K562 (cell line): ENCODE data around the gene ZNF366.

ENCODE experiments used
- CHCHD3 ChIP-seq: fragments of 250-450 bp; sonication (Bioruptor Pico); IDR thresholded peaks from 2 replicates; pipeline ENCODE4 v2.1.2; 2022; ENCODE audit warnings: mild to moderate bottlenecking
- IRF2 ChIP-seq: sonication (generic); formaldehyde crosslinking; IDR thresholded peaks from 2 replicates; pipeline ENCODE4 v1.8.1; 2022; ENCODE audit warnings: mild to moderate bottlenecking, missing genetic modification reagents
- KAT2B ChIP-seq: IDR thresholded peaks from one replicate; pipeline ENCODE4 v1.6.1; 2012; ENCODE audit warnings: low read depth, mild to moderate bottlenecking, control low read depth, inconsistent platforms, low read length, moderate library complexity
- MXI1 ChIP-seq: IDR thresholded peaks from 2 replicates; pipeline ENCODE4 v1.6.1; 2011; ENCODE audit warnings: low read depth, mild to moderate bottlenecking, improper control_type of control experiment, low read length
- RAD21 ChIP-seq, 2 experiments: fragments of 250-450 bp in 1 of 2; fragments of 450-650 bp in 1 of 2; sonication (Bioruptor Pico) in 1 of 2; formaldehyde crosslinking in 1 of 2; IDR thresholded peaks in 1 of 2; conservative IDR thresholded peaks in 1 of 2; 2 replicates each; pipeline versions ENCODE4 v1.4.0 to v1.8.0; 2020 to 2022; ENCODE audit warnings: mild to moderate bottlenecking in 2 of 2, moderate library complexity in 1 of 2
- SP1 ChIP-seq: sonication (generic); formaldehyde crosslinking; IDR thresholded peaks from 2 replicates; pipeline ENCODE4 v1.8.1; 2022; ENCODE audit warnings: mild to moderate bottlenecking, missing genetic modification reagents
- SP2 ChIP-seq: IDR thresholded peaks from 2 replicates; pipeline ENCODE4 v1.6.1; 2011; ENCODE audit warnings: mild to moderate bottlenecking, low read depth, low read length, moderate library complexity; ENCODE audit not compliant: poor library complexity, severe bottlenecking; ENCODE audit errors: extremely low read depth
- TARDBP ChIP-seq: fragments of 450-650 bp; IDR thresholded peaks from 2 replicates; pipeline ENCODE4 v1.6.1; 2016
- TCF7L2 ChIP-seq: fragments of 150-350 bp; IDR thresholded peaks from 2 replicates; pipeline ENCODE4 v1.6.1; 2016; ENCODE audit warnings: low read depth, mild to moderate bottlenecking, low read length, moderate library complexity
- ZKSCAN8 ChIP-seq: fragments of 200-800 bp; sonication (Bioruptor generic); IDR thresholded peaks from 2 replicates; pipeline ENCODE4 v1.6.1; 2016; ENCODE audit warnings: missing genetic modification characterization, missing compliant biosample characterization
- TF ChIP-seq, protein P1 (sequence below): fragments of 250-450 bp; sonication (Bioruptor Pico); IDR thresholded peaks from 2 replicates; pipeline ENCODE4 v1.5.0; 2021
- TF ChIP-seq, protein P2 (sequence below), 3 experiments: IDR thresholded peaks in 2 of 3; conservative IDR thresholded peaks in 1 of 3; 2 replicates each; pipeline ENCODE4 v1.5.1; 2011 to 2012; ENCODE audit warnings: low read length in 3 of 3, mild to moderate bottlenecking in 3 of 3, control low read depth in 2 of 3, improper control_type of control experiment in 1 of 3, inconsistent platforms in 1 of 3, low read depth in 1 of 3, mixed read lengths in 1 of 3, moderate library complexity in 1 of 3; ENCODE audit not compliant: insufficient read depth in 2 of 3

DNA sequence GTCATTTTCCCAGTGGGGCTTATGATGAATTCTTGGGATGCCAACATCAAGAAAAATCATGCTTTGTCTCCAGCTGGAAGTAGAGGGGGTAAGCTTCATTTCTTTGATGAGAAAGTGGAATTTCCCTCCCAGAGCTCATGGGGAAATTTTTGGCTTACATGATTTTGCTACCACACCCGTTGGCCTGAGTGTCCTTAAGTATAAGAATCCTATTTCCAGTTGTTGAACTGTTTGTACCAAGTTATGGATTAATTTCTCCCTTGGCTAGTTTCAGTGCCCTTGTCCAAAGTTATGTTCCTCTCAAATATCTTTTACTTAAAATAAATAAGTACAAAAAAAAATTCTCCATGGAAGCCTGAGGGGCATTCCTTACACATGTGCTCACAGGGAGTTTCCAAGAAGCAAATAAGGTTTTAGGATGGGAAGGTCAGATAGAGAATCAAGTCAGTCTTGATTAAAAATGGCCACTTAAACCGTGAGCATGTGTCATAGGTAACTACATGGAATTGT, 104.8 kb downstream of the ZNF366 start:
- TF ChIP-seq SP2 (no peak), SP1 (no peak), ZKSCAN8 (CRISPR knock-in tag) (no peak), TARDBP (no peak), TCF7L2 (no peak), IRF2 (CRISPR knock-in tag) (no peak), RAD21 (CRISPR knock-in tag; conservative IDR thresholded peaks at IDR 0.05 in 1 of 2, IDR thresholded peaks at IDR 0.05 in 1 of 2) (no peak), CHCHD3 (CRISPR knock-in tag) (no peak), MXI1 (no peak), KAT2B (no peak)
- TF ChIP-seq, protein P1, sequence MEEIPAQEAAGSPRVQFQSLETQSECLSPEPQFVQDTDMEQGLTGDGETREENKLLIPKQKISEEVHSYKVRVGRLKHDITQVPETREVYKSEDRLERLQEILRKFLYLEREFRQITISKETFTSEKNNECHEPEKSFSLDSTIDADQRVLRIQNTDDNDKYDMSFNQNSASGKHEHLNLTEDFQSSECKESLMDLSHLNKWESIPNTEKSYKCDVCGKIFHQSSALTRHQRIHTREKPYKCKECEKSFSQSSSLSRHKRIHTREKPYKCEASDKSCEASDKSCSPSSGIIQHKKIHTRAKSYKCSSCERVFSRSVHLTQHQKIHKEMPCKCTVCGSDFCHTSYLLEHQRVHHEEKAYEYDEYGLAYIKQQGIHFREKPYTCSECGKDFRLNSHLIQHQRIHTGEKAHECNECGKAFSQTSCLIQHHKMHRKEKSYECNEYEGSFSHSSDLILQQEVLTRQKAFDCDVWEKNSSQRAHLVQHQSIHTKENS = no peak
- TF ChIP-seq, protein P2, sequence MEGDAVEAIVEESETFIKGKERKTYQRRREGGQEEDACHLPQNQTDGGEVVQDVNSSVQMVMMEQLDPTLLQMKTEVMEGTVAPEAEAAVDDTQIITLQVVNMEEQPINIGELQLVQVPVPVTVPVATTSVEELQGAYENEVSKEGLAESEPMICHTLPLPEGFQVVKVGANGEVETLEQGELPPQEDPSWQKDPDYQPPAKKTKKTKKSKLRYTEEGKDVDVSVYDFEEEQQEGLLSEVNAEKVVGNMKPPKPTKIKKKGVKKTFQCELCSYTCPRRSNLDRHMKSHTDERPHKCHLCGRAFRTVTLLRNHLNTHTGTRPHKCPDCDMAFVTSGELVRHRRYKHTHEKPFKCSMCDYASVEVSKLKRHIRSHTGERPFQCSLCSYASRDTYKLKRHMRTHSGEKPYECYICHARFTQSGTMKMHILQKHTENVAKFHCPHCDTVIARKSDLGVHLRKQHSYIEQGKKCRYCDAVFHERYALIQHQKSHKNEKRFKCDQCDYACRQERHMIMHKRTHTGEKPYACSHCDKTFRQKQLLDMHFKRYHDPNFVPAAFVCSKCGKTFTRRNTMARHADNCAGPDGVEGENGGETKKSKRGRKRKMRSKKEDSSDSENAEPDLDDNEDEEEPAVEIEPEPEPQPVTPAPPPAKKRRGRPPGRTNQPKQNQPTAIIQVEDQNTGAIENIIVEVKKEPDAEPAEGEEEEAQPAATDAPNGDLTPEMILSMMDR (IDR thresholded peaks at IDR 0.05 in 2 of 3, conservative IDR thresholded peaks at IDR 0.05 in 1 of 3; ENCODE audit: insufficient read depth in 2 of 3, low read depth in 1 of 3, low read length in 3 of 3) = no peak
